PFSK-1 (cell line): Measurements from ENCODE around the gene GPR132.

ENCODE experiments used
- FOXP2 ChIP-seq: optimal IDR thresholded peaks from 2 replicates; pipeline ENCODE3; 2011; ENCODE audit warnings: borderline replicate concordance, control low read depth, inconsistent platforms; ENCODE audit not compliant: insufficient read depth; ENCODE audit errors: extremely low read length, extremely low read depth
- POLR2AphosphoS5 ChIP-seq: IDR thresholded peaks from 2 replicates; pipeline ENCODE4 v1.6.1; 2012; ENCODE audit warnings: low read depth, mild to moderate bottlenecking, control low read depth, low read length, moderate library complexity
- SIN3A ChIP-seq: IDR thresholded peaks from 2 replicates; pipeline ENCODE4 v1.6.1; 2012; ENCODE audit warnings: mild to moderate bottlenecking, low read length, moderate library complexity, borderline replicate concordance; ENCODE audit not compliant: insufficient read depth
- TAF1 ChIP-seq: IDR thresholded peaks from 2 replicates; pipeline ENCODE4 v1.6.1; 2012; ENCODE audit warnings: low read length, control low read depth, borderline replicate concordance; ENCODE audit not compliant: insufficient read depth
- TF ChIP-seq, protein P1 (sequence below), 2 experiments: IDR thresholded peaks; 2 replicates each; pipeline versions ENCODE4 v1.6.1 to v1.8.0; 2011 to 2012; ENCODE audit warnings: low read depth in 2 of 2, low read length in 2 of 2, control low read depth in 1 of 2, inconsistent platforms in 1 of 2, mild to moderate bottlenecking in 1 of 2, moderate library complexity in 1 of 2; ENCODE audit not compliant: insufficient read depth in 1 of 2

GPR132 gene

DNA sequence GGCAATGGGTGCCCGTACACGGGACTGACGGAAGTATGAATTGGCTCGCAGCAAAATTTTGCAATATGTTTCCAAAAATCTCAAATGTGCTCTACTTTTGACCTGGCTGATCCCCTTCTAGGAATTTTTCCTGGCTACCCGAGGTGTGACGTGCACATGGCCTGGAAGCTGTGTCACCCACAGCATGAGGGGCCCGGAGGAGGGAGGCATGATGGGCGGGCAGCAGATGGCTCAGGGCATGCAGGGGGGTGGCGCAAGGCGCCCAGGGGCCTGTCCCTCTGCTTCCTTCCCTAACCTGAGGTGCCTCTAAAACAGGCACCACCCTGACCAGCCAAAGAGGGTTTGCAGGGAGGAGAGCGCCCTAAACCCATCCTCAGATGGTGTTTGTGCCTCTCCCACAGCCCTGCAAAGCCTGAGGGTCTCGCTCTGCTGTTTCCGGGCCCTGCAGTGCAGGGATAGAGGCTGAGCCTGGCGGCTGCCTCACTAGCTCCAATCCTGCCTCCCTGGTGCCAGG lies 6.7 kb downstream of the GPR132 start:
- TF ChIP-seq POLR2AphosphoS5 (no peak), FOXP2 (no peak), SIN3A (no peak), TAF1 (no peak)
- TF ChIP-seq, protein P1, sequence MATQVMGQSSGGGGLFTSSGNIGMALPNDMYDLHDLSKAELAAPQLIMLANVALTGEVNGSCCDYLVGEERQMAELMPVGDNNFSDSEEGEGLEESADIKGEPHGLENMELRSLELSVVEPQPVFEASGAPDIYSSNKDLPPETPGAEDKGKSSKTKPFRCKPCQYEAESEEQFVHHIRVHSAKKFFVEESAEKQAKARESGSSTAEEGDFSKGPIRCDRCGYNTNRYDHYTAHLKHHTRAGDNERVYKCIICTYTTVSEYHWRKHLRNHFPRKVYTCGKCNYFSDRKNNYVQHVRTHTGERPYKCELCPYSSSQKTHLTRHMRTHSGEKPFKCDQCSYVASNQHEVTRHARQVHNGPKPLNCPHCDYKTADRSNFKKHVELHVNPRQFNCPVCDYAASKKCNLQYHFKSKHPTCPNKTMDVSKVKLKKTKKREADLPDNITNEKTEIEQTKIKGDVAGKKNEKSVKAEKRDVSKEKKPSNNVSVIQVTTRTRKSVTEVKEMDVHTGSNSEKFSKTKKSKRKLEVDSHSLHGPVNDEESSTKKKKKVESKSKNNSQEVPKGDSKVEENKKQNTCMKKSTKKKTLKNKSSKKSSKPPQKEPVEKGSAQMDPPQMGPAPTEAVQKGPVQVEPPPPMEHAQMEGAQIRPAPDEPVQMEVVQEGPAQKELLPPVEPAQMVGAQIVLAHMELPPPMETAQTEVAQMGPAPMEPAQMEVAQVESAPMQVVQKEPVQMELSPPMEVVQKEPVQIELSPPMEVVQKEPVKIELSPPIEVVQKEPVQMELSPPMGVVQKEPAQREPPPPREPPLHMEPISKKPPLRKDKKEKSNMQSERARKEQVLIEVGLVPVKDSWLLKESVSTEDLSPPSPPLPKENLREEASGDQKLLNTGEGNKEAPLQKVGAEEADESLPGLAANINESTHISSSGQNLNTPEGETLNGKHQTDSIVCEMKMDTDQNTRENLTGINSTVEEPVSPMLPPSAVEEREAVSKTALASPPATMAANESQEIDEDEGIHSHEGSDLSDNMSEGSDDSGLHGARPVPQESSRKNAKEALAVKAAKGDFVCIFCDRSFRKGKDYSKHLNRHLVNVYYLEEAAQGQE (IDR thresholded peaks at IDR 0.05; ENCODE audit: insufficient read depth in 1 of 2, low read depth in 2 of 2, low read length in 2 of 2): no peak

DNA sequence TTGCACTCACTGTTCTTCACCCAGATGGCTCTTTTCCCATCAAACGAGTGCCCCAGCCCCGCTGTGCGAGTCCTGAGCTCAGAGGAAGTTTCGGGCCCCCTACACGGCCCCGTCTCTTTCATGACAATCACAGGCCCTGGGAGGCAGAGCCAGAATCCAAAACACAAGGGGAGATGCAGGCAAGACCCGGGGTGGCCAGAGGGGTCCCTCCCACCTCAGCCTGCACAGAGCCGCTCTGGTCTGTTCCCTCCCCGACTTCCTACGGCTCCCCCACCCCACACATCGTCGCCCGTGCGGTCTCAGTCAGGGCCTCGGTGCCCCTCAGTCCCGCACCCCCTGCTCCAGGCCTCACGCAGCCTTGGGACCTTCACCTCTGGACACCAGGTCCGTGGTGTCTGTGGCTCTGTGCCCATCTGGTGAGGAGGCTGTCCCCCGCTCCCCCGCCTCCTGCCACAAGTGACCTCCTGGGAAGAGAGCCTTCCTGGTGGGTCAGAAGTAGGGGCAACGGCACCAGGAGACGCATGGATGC lies 8.9 kb downstream of the GPR132 start:
- TF ChIP-seq POLR2AphosphoS5 (no peak), TAF1 (no peak), SIN3A (no peak), FOXP2 (no peak)
- TF ChIP-seq, protein P1 (IDR thresholded peaks at IDR 0.05; ENCODE audit: insufficient read depth in 1 of 2, low read depth in 2 of 2, low read length in 2 of 2): no peak

DNA sequence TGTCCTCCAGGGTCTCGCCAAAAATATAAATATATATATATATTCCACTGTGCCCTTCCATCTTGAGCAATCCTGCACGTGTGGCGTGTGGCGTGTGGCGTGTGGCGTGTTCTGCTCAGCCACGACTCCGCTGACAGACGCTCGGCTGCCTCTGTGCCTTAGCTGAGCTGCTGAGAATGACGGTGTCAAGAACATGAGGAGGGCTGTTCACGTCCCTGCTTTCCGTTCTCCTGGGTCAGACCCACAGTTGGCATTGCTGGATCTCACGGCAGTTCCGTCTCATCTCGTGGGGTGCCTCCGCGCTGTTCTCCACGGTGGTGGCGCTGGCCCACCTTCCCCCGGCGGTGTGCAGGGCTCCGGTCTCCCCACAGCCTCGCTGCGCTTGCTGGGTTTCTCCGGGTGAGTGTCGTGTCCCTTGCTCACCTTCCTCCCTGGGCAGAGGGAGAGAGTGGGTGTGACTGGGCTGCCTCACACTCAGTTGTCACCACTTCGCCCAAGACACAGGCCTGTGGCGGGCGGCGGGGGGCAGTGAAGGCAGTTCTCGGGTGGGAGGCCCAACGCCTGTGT lies 9.4 kb downstream of the GPR132 start:
- no peak for TF ChIP-seq TAF1
- TF ChIP-seq FOXP2: no peak
- TF ChIP-seq SIN3A: no peak
- TF ChIP-seq POLR2AphosphoS5: no peak
- TF ChIP-seq, protein P1 (IDR thresholded peaks at IDR 0.05; ENCODE audit: insufficient read depth in 1 of 2, low read depth in 2 of 2, low read length in 2 of 2): no peak

DNA sequence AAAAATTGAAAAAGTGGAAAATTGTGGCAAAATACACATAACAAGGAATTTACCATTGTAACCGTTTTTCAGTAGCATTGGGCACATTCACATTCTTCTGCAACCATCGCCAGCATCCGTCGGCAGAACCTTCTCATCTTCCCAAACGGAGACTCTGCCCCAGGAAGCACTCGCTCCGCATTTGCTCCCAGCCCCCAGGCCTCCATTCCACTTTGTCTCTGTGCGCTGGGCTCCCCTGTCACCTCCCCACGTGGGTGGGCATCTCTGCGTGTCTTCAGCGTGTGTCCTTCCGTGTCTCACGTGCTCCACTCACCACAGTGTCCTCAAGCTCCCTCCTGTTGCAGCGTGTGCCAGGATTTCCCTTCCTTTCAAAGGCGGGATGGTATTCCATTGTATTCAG lies 9.9 kb downstream of the GPR132 start:
- TF ChIP-seq TAF1 (no peak), POLR2AphosphoS5 (no peak), FOXP2 (no peak), SIN3A (no peak)
- TF ChIP-seq, protein P1 (IDR thresholded peaks at IDR 0.05; ENCODE audit: insufficient read depth in 1 of 2, low read depth in 2 of 2, low read length in 2 of 2): no peak

DNA sequence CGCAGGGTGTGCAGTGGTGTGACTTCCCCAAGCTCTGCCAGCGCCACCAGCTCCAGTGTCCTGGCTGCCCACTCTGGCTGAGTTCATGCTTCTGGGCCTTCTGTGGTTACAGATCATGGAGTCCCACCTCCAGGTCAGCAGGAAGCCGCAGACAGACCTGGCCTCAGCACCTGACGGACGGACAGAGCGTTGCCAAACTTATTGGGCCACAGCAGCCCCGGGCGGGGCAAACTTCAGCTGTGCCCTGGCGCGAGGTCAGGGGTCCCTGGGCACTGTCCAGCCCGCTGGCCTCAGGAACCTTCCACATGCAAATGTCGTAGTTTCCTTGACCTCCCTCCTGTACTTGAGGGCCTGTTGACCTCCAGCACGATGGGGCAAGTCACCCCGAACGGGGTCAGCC lies 11.2 kb downstream of the GPR132 start:
- TF ChIP-seq SIN3A: no peak
- TF ChIP-seq, protein P1 (IDR thresholded peaks at IDR 0.05; ENCODE audit: insufficient read depth in 1 of 2, low read depth in 2 of 2, low read length in 2 of 2): no peak
- no peak for TF ChIP-seq FOXP2
- no peak for TF ChIP-seq TAF1
- TF ChIP-seq POLR2AphosphoS5: no peak
